Omental fat pad (tissue), 4 donors: Measurements from ENCODE around the gene FCGBP. TPM values are rescaled to one million over a fixed set of nuclear protein-coding genes. Genes with fewer than 3 reads are reported as not detected.

Experiments
- ATAC-seq: fragments of 150-250 bp; one replicate; pipeline ENCODE4 v1.9.1; 2016; ENCODE audit warnings: mild to moderate bottlenecking, moderate library complexity; ENCODE audit not compliant: low FRiP score
- DNase-seq: peaks from one replicate; pipeline ENCODE4 v3.0.0-alpha.2; 2019; ENCODE audit warnings: low spot score
- CTCF ChIP-seq, 3 donors: fragments of 450-650 bp; IDR thresholded peaks; one replicate each; pipeline ENCODE4 v1.5.1; 2016 to 2017; ENCODE audit warnings: antibody characterized with exemption in 3 of 3, mild to moderate bottlenecking in 3 of 3, moderate library complexity in 2 of 3
- total RNA-seq, 4 donors: library from RNA; depleted of rRNA; stranded (reverse); fragments of >200 nt; gene quantifications; one replicate each; pipeline ENCODE4 v1.1.0, GENCODE V29; 2016

The FCGBP gene
- total RNA-seq, 4 donors from 2014 or later, result 12.5 to 197 (median 29.3) TPM

GRCh38 chr19:39916851-39917396, 17.5 kb downstream of the FCGBP start:
- no peak for TF ChIP-seq CTCF (IDR thresholded peaks at IDR 0.05)
- DNase-seq (no peak), ATAC-seq (no peak)

- DNase-seq (no peak), ATAC-seq (no peak)
- no peak for TF ChIP-seq CTCF (IDR thresholded peaks at IDR 0.05)
Observed at GRCh38 chr19:39916236-39916635, 18.2 kb downstream of the FCGBP start.

- DNase-seq, result no peak
- no peak for TF ChIP-seq CTCF (IDR thresholded peaks at IDR 0.05)
Observed at GRCh38 chr19:39915848-39916215, 18.6 kb downstream of the FCGBP start.

GRCh38 chr19:39915101-39915847, 19.2 kb downstream of the FCGBP start:
- no peak for ATAC-seq
- no peak for DNase-seq
- no peak for TF ChIP-seq CTCF (IDR thresholded peaks at IDR 0.05)

More at GRCh38 chr19:39915848-39916215, 18.6 kb downstream of the FCGBP start:
- ATAC-seq, result no peak

GRCh38 chr19:39913682-39914333, 20.6 kb downstream of the FCGBP start:
- ATAC-seq (no peak), DNase-seq (no peak)
- no peak for TF ChIP-seq CTCF (IDR thresholded peaks at IDR 0.05)

GRCh38 chr19:39908803-39909202, 25.6 kb downstream of the FCGBP start:
- DNase-seq (no peak), ATAC-seq (no peak)
- TF ChIP-seq CTCF (IDR thresholded peaks at IDR 0.05), result no peak
